B cell (primary cell): ENCODE data around the gene SSR2. TPM values are rescaled to one million over a fixed set of nuclear protein-coding genes. Genes with fewer than 3 reads are reported as not detected.

Experiments used
- ATAC-seq: fragments of 200-7000 bp; cut with Tn5 transposase; one replicate; pipeline ENCODE4 v1.10.0; 2021; ENCODE audit warnings: low read depth, mild to moderate bottlenecking, moderate number of reproducible peaks, moderate library complexity
- CTCF ChIA-PET: fragments of 350-600 bp; sonication (Branson Sonifier 250); formaldehyde crosslinking; loops from one replicate; lab custom pipeline; 2021; ENCODE audit warnings: antibody characterized with exemption, inconsistent platforms; lab: Charles Lee
- POLR2A ChIA-PET: fragments of 350-600 bp; sonication (Branson Sonifier 250); formaldehyde crosslinking; loops from one replicate; lab custom pipeline; 2021; ENCODE audit warnings: antibody characterized with exemption; lab: Charles Lee
- DNase-seq: peaks from one replicate; pipeline ENCODE4 v3.0.0; 2013
- H2AFZ ChIP-seq: 2 replicates; pipeline ENCODE4 v1.6.1; 2012; ENCODE audit warnings: mild to moderate bottlenecking, low read depth, low read length; ENCODE audit not compliant: insufficient read depth, poor library complexity, severe bottlenecking
- H3K27ac ChIP-seq, 2 donors: 1 replicate in 1 of 2; 2 replicates in 1 of 2; pipeline ENCODE4 v1.5.1; 2012 to 2013; ENCODE audit warnings: low read length in 2 of 2, mild to moderate bottlenecking in 2 of 2, moderate library complexity in 1 of 2
- H3K27me3 ChIP-seq, 4 experiments: fragments of 200-600 bp in 1 of 4; sonication (generic) in 1 of 4; replicated peaks in 1 of 4; 1 replicate in 2 of 4; 2 replicates in 2 of 4; pipeline versions ENCODE4 v1.6.1 to v1.7.0; 2013 to 2016; ENCODE audit warnings: low read length in 3 of 4, mild to moderate bottlenecking in 2 of 4, mixed read lengths in 1 of 4, moderate library complexity in 1 of 4; ENCODE audit not compliant: insufficient read depth in 4 of 4, control insufficient read depth in 3 of 4; ENCODE audit errors: control extremely low read depth in 1 of 4
- H3K36me3 ChIP-seq, 2 experiments: replicated peaks in 1 of 2; 1 replicate in 1 of 2; 2 replicates in 1 of 2; pipeline versions ENCODE4 v1.6.1 to v1.7.1; 2013; ENCODE audit warnings: low read length in 1 of 2; ENCODE audit not compliant: insufficient read depth in 2 of 2, control insufficient read depth in 1 of 2; ENCODE audit errors: control extremely low read depth in 1 of 2, extremely low read depth in 1 of 2
- H3K4me1 ChIP-seq, 2 donors: fragments of 200-600 bp in 1 of 2; sonication (generic) in 1 of 2; 1 replicate in 1 of 2; 2 replicates in 1 of 2; pipeline versions ENCODE4 v1.5.1 to v1.6.1; 2013 to 2017; ENCODE audit warnings: low read length in 2 of 2; ENCODE audit not compliant: control insufficient read depth in 2 of 2, insufficient read depth in 2 of 2
- H3K4me2 ChIP-seq: replicated peaks from 2 replicates; pipeline ENCODE3; 2012; ENCODE audit warnings: mild to moderate bottlenecking, low read depth, low read length; ENCODE audit not compliant: poor library complexity, severe bottlenecking
- H3K4me3 ChIP-seq, 5 experiments: fragments of 200-600 bp in 1 of 5; sonication (generic) in 1 of 5; 1 replicate in 3 of 5; 2 replicates in 2 of 5; pipeline versions ENCODE4 v1.5.1 to v1.7.0; 2011 to 2016; ENCODE audit warnings: low read length in 4 of 5, mild to moderate bottlenecking in 4 of 5, low read depth in 2 of 5, control low read depth in 1 of 5, moderate library complexity in 1 of 5; ENCODE audit not compliant: insufficient read depth in 1 of 5; ENCODE audit errors: control extremely low read depth in 1 of 5, extremely low read depth in 1 of 5
- H3K79me2 ChIP-seq: fragments of 200-600 bp; sonication (generic); one replicate; pipeline ENCODE4 v1.6.0; 2016; ENCODE audit warnings: low read length; ENCODE audit not compliant: control insufficient read depth, insufficient read depth
- H3K9ac ChIP-seq: fragments of 200-600 bp; sonication (generic); 2 replicates; pipeline ENCODE4 v1.6.1; 2017; ENCODE audit warnings: mild to moderate bottlenecking, low read length, moderate library complexity
- H3K9me3 ChIP-seq, 3 donors: one replicate each; pipeline versions ENCODE4 v1.6.1 to v1.7.1; 2013; ENCODE audit warnings: low read length in 2 of 3; ENCODE audit not compliant: control insufficient read depth in 2 of 3, insufficient read depth in 1 of 3; ENCODE audit errors: control extremely low read depth in 1 of 3
- H4K20me1 ChIP-seq: 2 replicates; pipeline ENCODE4 v1.6.0; 2012; ENCODE audit warnings: mild to moderate bottlenecking, low read length; ENCODE audit not compliant: insufficient read depth, control insufficient read depth, poor library complexity, severe bottlenecking
- H3K27ac Mint-ChIP-seq: one replicate; pipeline ENCODE4 v1.8.0; 2021; ENCODE audit warnings: mixed read lengths
- H3K27me3 Mint-ChIP-seq: one replicate; pipeline ENCODE4 v1.8.0; 2021; ENCODE audit warnings: mixed read lengths
- H3K4me1 Mint-ChIP-seq: one replicate; pipeline ENCODE4 v1.8.0; 2021; ENCODE audit warnings: mixed read lengths
- H3K4me3 Mint-ChIP-seq: one replicate; pipeline ENCODE4 v1.8.0; 2021; ENCODE audit warnings: mixed read lengths
- H3K9me3 Mint-ChIP-seq: one replicate; pipeline ENCODE4 v1.8.0; 2022; ENCODE audit warnings: mixed read lengths; ENCODE audit not compliant: insufficient read depth
- CTCF ChIP-seq: fragments of 200-600 bp; IDR thresholded peaks from one replicate; pipeline ENCODE4 v1.8.0; 2022; ENCODE audit warnings: antibody characterized with exemption, mild to moderate bottlenecking
- EZH2 ChIP-seq: IDR thresholded peaks from 2 replicates; pipeline ENCODE4 v1.6.1; 2012; ENCODE audit warnings: borderline replicate concordance, low read depth, mild to moderate bottlenecking, moderate library complexity, low read length; ENCODE audit not compliant: insufficient read depth, poor library complexity, severe bottlenecking
- WGBS: methylation state at CpG from one replicate; pipeline ENCODE4 v1.1.5; 2013; ENCODE audit warnings: missing lambda C conversion rate; ENCODE audit not compliant: insufficient coverage; 5-methylcytosine and 5-hydroxymethylcytosine counted together
- intact Hi-C: fragments of 100-400 bp; cut with micrococcal nuclease; formaldehyde crosslinking; loops from one replicate; pipeline ENCODE4 v1.10.0; 2022
- polyA plus RNA-seq: library from polyadenylated mRNA; depleted of rRNA; stranded (reverse); fragments of >200 nt; gene quantifications from 2 replicates; pipeline ENCODE4 v1.2.3, GENCODE V29; 2012
- total RNA-seq, 2 donors: library from RNA; stranded (reverse); fragments of 120-200 nt in 1 of 2; gene quantifications; 1 replicate in 1 of 2; 2 replicates in 1 of 2; pipeline versions ENCODE4 v1.2.3 to v1.2.4, GENCODE V29; 2013 to 2022

The SSR2 gene
- total and polyA plus RNA-seq, 2 donors (not counting 1 experiment from before 2014, with no cell fraction given), result 160 to 359 TPM

GRCh38 chr1:155976062-155976912, 44.5 kb downstream of the SSR2 start:
- peak overlapping the region; percentile 89 for H3K9ac ChIP-seq
- Mint-ChIP-seq H3K27ac (peak overlapping the region; percentile 94), H3K4me1 (peaks cover 80% of the 10 kb centered on the region), H3K4me3 (peak overlapping the region; percentile 95), H3K9me3 (no peaks in the 10 kb centered on the region), H3K27me3 (no peaks in the 10 kb centered on the region)
- WGBS, result 0% methylated on average over 12 of the region's 14 CpGs
- TF ChIP-seq CTCF, result no peak
- no peak for TF ChIP-seq EZH2
- CTCF ChIA-PET, result interaction anchor here (1.4 to 12.2 kb wide), 10 partner anchors 9 to 42 kb away, joined by 5 to 206 read pairs (median 10); partner anchors contain the start of genes KHDC4 and RXFP4
- no peaks in the 10 kb centered on the region for H3K9me3 ChIP-seq
- POLR2A ChIA-PET, result interaction anchor here (0.6 to 4.4 kb wide), 8 partner anchors 9 to 42 kb away, joined by 3 to 61 read pairs (median 10); partner anchors contain the start of genes KHDC4 and RXFP4
- H3K36me3 ChIP-seq, result peaks cover 4 to 25% of the 10 kb centered on the region in 2 experiments
- no peak for ATAC-seq
- no peaks in the 10 kb centered on the region for H3K27me3 ChIP-seq
- peaks cover 98% of the 10 kb centered on the region for H3K79me2 ChIP-seq
- H4K20me1 ChIP-seq, result peaks cover 67% of the 10 kb centered on the region
- peaks cover 62 to 72% of the 10 kb centered on the region in 2 donors for H3K4me1 ChIP-seq
- H3K4me2 ChIP-seq, result peak overlapping the region; percentile 93
- DNase-seq, result peak; percentile 42
- intact Hi-C loops, result loop anchor here (5.0 kb wide), 1 partner anchor 229 kb away; no protein-coding TSS in a partner anchor
- peak overlapping the region; percentile 71 to 93 (median 81) for H3K4me3 ChIP-seq
- H2AFZ ChIP-seq, result peak overlapping the region; percentile 4
- H3K27ac ChIP-seq, result peak overlapping the region; percentile 70 to 91
